ENCODE measurements around the gene GRID2. TPM values are rescaled to one million over a fixed set of nuclear protein-coding genes. Genes with fewer than 3 reads are reported as not detected.

GRID2 gene
- total RNA-seq, 1 experiment from 2014 or later = not detected

GRCh38 chr4:93373893-93374860 is 1070.4 kb downstream of the GRID2 start:
- TF ChIP-seq CTCF (IDR thresholded peaks at IDR 0.05; ENCODE audit: unreplicated experiment) = no peak
- H3K36me3 Mint-ChIP-seq (ENCODE audit: insufficient read depth, unreplicated experiment) = no peaks in the 10 kb centered on the region
- ChIA-PET POLR2A (no interaction called here), CTCF (interaction anchor here (1.2 kb wide), 1 partner anchor 40 kb away, joined by 4 read pairs; no protein-coding TSS in a partner anchor)
- no peaks in the 10 kb centered on the region for H3K4me1 Mint-ChIP-seq (ENCODE audit: insufficient read depth, unreplicated experiment)
- no peak overlapping the region for H3K4me3 Mint-ChIP-seq (ENCODE audit: unreplicated experiment)
- H3K27ac Mint-ChIP-seq (ENCODE audit: low read depth, unreplicated experiment) = no peak overlapping the region
- no peaks in the 10 kb centered on the region for H3K27me3 Mint-ChIP-seq (ENCODE audit: insufficient read depth, unreplicated experiment)
- no TSS peak for BruUV-seq (replicated peaks)
- H3K9me3 Mint-ChIP-seq (ENCODE audit: unreplicated experiment) = no peaks in the 10 kb centered on the region
- no peak for DNase-seq (ENCODE audit: unreplicated experiment)
- intact Hi-C loops (cut with micrococcal nuclease) = no loop called here

- BruUV-seq (replicated peaks) = no TSS peak
- ChIA-PET CTCF (no interaction called here), POLR2A (no interaction called here)
- Mint-ChIP-seq H3K36me3 (ENCODE audit: insufficient read depth, unreplicated experiment) (no peaks in the 10 kb centered on the region), H3K4me3 (ENCODE audit: unreplicated experiment) (no peak overlapping the region), H3K27ac (ENCODE audit: low read depth, unreplicated experiment) (no peak overlapping the region), H3K9me3 (ENCODE audit: unreplicated experiment) (no peaks in the 10 kb centered on the region), H3K4me1 (ENCODE audit: insufficient read depth, unreplicated experiment) (no peaks in the 10 kb centered on the region), H3K27me3 (ENCODE audit: insufficient read depth, unreplicated experiment) (no peaks in the 10 kb centered on the region)
- intact Hi-C loops (cut with micrococcal nuclease) = no loop called here
- TF ChIP-seq CTCF (IDR thresholded peaks at IDR 0.05; ENCODE audit: unreplicated experiment) = no peak
- no peak for DNase-seq (ENCODE audit: unreplicated experiment)
Measured at GRCh38 chr4:93384241-93384640, 1080.5 kb downstream of the GRID2 start.

GRCh38 chr4:93384887-93385286 is 1081.1 kb downstream of the GRID2 start:
- ChIA-PET CTCF (no interaction called here), POLR2A (no interaction called here)
- Mint-ChIP-seq H3K4me3 (ENCODE audit: unreplicated experiment) (no peak overlapping the region), H3K27ac (ENCODE audit: low read depth, unreplicated experiment) (no peak overlapping the region), H3K4me1 (ENCODE audit: insufficient read depth, unreplicated experiment) (no peaks in the 10 kb centered on the region), H3K9me3 (ENCODE audit: unreplicated experiment) (no peaks in the 10 kb centered on the region), H3K27me3 (ENCODE audit: insufficient read depth, unreplicated experiment) (no peaks in the 10 kb centered on the region), H3K36me3 (ENCODE audit: insufficient read depth, unreplicated experiment) (no peaks in the 10 kb centered on the region)
- no peak for DNase-seq (ENCODE audit: unreplicated experiment)
- no peak for TF ChIP-seq CTCF (IDR thresholded peaks at IDR 0.05; ENCODE audit: unreplicated experiment)
- BruUV-seq (replicated peaks) = no TSS peak
- intact Hi-C loops (cut with micrococcal nuclease) = no loop called here

- no peak for TF ChIP-seq CTCF (IDR thresholded peaks at IDR 0.05; ENCODE audit: unreplicated experiment)
- peak overlapping the region; percentile 52 for H3K27ac Mint-ChIP-seq (ENCODE audit: low read depth, unreplicated experiment)
Measured at GRCh38 chr4:93394545-93395081, 1090.8 kb downstream of the GRID2 start.

More at GRCh38 chr4:93394545-93395081, 1090.8 kb downstream of the GRID2 start:
- Mint-ChIP-seq H3K27me3 (ENCODE audit: insufficient read depth, unreplicated experiment) (no peaks in the 10 kb centered on the region), H3K9me3 (ENCODE audit: unreplicated experiment) (no peaks in the 10 kb centered on the region), H3K4me1 (ENCODE audit: insufficient read depth, unreplicated experiment) (peaks cover 7% of the 10 kb centered on the region), H3K36me3 (ENCODE audit: insufficient read depth, unreplicated experiment) (no peaks in the 10 kb centered on the region), H3K4me3 (ENCODE audit: unreplicated experiment) (no peak overlapping the region)
- POLR2A ChIA-PET = no interaction called here
- no TSS peak for BruUV-seq (replicated peaks)
- peak; percentile 49 for DNase-seq (ENCODE audit: unreplicated experiment)
- CTCF ChIA-PET = interaction anchor here (1.0 kb wide), 1 partner anchor 368 kb away, joined by 3 read pairs; no protein-coding TSS in a partner anchor
- intact Hi-C loops (cut with micrococcal nuclease) = loop anchor here (10.0 kb wide), 1 partner anchor 80 kb away; no protein-coding TSS in a partner anchor

Measured in MCF 10A (cell line).